OCI-M1 (cell line): ENCODE measurements around the gene MYOCD.

Experiments
- DNase-seq: peaks from one replicate; lab custom pipeline; 2025; lab: John Stamatoyannopoulos, UW

The MYOCD gene

DNA sequence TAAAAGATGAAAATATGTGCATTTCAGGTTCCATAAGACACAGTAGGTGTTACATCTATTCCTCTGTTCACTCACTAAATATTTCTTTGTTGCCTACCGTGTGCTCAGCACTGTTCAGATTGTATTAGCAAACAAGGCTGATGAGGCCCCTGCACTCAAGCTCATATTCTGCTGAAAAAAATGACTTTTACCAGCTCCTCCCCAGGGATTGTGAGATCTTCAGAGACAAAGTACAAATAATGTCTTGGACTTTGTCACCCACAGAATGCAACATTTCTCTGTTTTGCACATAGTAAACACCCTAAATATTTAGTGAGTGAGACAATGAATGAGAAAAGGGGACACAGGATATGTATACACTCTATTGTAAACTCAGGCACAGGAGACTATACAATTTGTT is 21.9 kb upstream of the MYOCD start:
- no peak for DNase-seq

DNA sequence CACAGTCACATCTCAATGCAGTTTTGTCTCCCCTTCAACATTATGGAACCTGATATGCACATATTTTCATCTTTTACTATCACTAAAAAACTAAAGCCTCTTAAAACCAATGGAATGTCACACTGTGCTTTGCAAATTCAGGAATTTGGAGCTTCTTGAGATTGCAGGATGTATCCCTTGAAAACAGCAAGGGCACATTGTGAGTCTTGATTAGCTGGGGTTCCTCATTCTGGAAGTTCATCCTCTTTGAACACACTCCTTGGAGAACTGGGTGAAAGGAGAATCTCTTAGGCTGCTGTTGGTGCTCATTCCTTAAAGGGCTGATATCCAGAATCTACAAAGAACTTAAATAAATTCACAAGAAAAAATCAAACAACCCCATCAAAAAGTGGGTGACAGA is 21.1 kb upstream of the MYOCD start:
- DNase-seq: no peak

DNA sequence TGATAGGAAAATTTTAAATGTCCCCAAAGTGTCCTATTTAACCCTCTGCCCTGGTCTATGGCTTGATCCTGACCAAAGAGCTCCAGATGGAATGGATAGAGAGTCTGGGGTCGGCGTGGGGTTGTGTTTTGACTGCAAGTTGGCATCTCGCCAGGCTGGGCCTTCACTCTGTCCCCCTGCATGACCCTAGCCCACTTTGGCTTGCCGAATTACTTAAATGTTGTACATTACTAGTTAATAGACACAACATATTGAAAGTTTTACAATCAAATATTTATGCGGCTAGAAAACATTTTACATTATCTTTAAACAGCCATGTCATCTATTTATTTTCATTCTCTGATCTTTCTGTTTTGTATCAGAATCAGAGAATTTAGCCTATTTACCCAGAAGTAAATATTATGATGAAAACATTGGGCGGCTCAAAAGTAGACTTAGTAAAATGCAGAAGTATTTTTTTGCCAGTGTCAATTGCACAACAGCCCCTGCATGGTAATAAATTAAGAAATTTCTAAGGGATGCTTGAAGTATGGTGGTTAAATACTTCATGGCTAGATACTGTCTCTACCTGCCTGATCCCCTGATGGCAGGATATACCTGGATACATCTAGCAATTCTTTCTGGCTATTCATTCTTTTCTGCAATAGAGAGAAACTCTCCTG is 18.8 kb upstream of the MYOCD start:
- DNase-seq: no peak

DNA sequence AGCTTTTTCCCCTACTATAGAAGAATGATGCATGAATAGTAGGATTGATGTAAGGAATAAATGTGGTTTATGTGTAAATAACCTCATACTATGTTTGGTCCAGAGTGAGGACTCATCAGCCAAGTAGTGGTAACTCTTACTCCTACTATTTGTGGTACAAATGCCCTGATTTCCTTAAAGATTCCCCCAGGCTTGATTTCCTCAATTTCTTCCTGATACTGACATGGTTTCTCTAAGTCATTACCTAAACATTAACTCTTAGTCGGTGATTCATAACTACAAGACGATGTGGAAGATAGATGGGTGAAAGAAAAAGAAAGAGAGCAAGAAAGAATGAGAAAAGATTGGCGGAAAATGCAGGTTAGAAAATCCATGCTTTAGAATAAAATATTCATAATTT is 17.2 kb upstream of the MYOCD start:
- DNase-seq: no peak

DNA sequence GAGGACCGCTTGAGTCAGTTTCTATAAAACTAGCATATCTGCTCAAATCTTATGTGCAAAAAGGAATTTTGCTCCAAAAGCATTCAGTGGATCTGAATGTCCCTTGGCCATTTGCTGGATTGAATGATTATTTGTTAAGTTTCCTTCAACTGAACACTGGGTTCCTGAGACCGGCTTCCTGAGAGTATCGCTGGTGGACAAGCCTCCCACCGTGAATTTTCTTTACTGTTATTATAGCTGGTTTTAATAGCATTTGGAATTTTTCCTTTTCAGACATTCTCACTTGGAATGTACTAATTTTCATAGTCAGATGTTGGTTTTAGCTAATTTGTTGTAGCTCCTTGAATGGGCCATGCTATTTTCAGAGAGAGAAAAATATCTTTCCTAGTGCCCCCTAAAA is 9.8 kb upstream of the MYOCD start:
- DNase-seq: no peak

DNA sequence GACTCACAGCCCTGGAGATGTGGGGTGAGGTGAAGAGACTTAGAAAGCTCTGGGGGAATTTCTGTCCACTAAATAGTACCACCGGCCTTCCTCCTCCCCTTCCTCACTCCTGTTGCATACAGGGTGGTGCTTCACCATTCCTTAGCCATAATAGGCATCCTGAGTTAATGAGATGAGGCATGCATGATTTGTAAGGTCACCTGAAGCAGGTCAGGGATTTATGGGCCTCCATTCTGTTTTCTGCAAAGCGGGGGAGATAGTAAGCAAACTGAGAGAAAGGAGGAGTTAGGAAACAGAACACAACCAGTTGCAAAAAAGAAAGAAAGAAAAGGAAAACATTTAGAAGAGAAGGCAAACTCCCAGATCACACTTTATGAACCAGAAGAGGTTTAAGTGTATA is 9.3 kb upstream of the MYOCD start:
- DNase-seq: no peak

DNA sequence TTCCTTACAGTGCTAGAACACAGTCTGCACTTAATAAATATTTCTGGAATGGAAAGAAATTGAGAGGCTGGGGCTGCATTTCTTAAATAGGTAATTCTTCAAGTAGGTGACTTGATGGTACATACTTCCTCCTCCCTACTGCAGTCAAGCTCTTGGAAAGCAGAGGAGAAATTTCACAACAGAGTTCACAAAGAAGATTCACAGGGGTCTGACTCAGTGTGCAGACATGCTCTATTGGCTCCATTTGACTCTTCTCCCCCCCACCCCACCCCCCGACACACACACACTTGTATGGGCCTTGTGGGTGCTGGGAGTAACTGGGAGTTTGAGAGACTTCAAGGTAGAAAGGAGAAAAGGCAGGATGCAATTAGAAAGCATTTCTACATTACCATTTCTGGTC is 6.2 kb upstream of the MYOCD start:
- no peak for DNase-seq

DNA sequence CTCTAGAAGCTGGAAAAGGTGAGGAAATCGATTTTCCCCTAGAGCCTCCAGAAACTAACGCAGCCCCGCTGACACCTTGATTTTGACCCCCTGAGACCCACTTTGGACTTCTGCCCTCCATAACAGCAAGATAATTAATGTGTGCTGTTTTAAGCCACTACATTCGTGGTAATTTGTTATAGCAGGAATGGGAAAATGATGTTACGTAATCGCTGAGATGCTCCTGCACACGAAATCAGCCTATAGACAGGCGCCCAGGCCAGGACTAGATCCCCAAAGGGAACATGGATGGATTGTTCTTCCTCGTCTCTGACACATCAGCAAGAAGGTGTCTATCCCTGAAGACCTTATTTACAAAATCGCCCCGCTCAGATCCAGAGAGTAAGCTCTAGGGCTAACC is 1.4 kb upstream of the MYOCD start:
- DNase-seq: no peak

DNA sequence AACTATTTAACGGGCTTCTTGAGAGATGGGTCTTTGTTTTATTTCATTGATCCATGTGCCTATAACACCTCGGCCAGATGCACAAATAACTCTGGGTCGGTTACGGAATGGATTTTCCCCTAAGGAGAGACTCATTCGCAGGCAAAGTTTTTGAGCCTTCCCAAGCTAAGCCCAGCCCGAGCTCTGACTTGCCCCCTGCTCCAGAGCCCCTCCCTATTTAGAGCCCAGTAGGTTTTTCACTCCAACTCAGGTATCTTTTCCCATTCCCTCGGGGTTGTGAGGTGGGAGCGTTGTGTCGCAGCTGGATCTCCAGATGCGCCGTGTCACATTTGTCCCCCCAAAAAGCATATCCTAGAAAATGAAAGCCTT is 812 bp upstream of the MYOCD start:
- DNase-seq: no peak

DNA sequence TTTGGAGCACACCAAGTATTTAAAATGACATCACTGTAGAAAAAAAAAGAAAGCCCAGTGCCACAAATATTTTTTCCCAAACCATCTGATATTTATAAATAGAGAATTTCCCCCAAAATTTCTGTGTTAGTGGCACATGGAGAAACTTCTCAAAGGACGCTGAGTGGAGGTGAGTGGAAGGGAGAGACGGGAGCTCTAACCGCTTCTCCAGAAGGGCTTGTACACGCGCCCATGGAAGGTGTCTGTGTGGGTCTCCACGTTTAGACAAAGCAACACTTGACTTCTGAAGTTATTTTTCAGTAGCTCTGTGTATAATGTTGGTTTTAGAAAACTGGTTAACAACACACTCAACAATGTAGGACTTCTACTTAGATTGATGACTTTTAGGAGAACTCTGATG is 1.0 kb downstream of the MYOCD start:
- no peak for DNase-seq

DNA sequence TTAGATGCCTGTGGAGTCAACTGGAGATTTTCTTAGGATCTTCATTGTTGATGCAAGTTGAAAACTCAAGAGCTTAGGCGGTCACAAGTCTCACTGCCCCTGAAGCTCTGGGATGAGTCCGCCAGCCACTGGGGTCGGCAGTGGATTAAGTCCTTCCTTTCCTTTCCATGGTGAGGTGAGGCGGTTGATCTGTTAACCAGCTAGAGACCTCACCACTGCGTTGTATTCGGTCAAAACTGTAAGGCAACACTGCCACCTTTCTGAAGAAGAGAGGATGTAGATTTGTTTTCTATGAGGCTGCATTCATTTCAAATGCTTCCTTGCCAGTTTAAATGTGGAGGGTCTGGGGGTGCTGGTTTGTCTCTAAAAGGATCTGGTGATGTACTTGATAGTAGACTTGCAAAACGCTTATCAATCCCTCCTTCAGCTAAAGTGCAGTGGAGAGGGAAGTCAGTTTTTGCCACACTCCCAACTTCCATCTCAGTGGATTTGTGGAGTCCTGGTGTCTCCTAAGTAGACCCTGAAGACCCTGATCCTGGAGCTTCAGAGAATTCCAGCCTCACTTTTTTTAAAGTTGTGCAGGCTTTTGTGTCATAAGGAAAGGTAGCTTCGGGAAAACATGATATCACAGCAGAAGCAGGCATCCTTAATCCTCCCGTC is 1.7 kb downstream of the MYOCD start:
- peak; percentile 13 for DNase-seq

DNA sequence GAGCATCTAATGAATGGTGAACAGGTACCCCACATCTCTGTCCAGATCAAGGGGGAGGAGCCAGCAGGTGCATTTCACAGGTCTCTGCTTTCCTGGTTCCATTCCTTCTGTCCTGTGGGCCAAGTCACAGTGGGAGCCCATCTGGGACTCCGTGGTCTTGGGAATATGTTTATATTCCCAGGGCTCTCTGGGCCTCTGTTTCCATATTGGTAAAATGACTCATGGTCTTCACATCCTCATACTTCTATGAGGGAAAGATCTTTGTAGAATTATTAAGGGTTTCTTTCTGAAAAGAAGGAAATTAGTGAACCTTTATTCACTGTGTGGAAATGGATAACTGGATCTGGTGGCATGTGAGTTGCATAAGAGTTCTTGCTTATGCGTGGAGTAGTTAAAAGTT is 6.2 kb downstream of the MYOCD start:
- DNase-seq: no peak

DNA sequence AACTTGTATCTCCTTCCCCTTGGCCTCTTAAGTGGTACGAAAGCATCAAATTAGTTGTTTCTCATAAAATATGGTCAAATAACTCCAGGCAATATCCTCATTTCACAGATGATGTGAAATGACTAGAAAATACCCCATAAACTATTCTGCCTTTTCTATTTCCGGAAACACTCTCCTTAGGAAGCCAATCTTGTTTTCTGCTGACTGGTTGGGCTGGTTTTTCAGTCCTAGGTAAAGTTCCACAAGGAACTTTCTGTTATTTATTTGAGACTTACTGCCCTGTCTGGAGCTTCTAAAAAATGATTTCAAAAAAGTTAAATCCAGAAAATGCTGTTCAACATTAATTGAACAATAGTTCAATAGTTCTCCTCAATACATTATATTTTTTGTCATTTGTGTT is 7.3 kb downstream of the MYOCD start:
- DNase-seq: no peak

DNA sequence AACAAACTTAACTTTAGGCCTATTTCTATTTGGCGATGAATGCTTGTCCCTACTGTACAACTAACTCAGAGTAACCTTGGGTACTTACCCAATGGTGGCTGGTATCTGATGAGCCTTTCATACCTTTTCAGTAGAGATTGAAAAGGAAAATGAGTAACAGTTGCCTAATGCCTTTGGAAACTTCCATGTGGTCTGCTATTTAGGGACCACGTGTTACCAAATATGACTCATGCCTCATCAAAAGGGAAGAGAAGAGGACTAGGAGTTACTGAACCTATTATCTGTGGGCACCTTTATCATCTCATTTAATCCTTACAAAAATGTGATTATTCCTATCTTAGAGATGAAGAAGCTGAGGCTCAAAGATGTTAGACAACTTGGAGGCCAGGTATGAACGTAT is 8.1 kb downstream of the MYOCD start:
- no peak for DNase-seq

DNA sequence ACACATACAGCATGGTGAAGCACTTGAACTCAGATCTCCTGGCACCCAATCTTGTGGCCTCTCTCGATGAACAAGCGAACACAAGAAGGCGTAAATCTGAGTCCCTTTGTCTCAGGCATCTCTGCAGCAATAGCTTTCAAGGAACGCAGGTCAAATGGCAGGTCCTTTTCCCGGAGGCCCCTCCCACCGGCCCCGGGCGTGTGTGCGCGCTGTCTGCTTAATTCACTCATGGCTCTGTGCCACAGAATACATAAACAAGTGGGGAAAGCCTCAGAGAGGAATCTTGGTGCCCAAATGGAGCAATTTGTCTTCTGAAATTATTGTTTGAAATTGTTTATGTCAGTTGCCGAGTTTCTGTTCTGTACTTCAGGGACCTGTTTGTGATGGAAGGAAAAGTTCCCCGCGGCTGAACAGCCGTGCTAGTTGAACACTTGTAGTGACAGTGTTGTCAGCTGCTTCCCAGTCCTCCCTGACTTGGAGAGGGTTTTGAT is 14.8 kb downstream of the MYOCD start:
- no peak for DNase-seq

DNA sequence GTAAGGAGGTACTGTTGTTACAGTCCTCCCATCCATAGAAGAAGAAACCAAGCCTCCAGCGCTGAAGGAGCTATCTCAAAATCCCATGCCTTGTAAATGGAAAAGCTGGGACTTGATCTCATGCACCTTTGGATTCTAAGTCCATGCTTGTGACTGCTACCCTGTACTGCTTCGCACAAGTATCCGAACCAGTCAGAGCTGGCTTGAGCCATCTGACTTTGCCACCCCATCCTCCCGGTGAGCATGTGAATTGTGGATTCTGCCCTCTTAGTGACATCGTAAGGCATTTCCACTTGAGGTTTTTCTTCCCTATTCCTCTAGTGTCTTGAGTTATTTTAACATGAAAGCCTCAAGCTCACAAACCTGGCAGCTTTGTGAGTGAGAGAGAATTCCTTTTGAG is 15.3 kb downstream of the MYOCD start:
- no peak for DNase-seq

DNA sequence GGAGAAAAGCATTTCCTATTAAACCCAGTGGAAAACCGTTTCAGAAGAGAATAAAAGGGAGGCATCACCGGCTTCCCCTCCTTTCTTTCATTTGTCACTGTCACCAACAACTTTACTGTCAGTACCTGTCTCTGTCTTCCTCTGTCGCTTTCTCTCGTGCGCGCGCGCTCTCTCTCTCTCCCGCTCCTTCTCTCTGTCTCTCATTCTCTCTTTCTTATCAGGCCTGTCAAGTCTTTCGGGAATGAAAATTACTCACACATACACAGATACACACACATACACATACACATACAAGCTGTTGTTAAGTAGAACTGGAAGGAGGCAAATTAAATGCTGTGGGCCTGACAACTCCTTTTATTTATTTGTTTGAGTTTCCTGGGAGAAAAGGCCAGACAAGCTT is 17.6 kb downstream of the MYOCD start:
- no peak for DNase-seq

DNA sequence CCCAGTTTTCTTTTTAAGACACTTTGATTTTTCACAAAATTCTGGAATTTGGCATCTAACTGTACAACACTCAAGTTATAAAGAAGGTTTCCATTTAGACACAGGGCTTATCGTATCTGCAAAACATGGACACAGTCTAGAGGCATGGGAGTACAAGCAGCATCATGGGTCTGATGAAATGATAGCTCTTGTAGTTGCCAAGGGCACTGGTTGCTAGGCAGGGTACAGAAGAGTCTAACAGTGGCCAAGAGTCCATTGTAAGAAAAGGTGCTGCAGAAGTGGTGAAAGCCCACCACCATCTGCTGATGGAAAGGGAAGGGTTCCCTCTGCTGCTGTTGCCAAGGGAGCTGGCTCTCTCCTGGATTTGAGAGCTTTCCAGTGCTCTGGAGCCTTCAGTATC is 20.8 kb downstream of the MYOCD start:
- no peak for DNase-seq

DNA sequence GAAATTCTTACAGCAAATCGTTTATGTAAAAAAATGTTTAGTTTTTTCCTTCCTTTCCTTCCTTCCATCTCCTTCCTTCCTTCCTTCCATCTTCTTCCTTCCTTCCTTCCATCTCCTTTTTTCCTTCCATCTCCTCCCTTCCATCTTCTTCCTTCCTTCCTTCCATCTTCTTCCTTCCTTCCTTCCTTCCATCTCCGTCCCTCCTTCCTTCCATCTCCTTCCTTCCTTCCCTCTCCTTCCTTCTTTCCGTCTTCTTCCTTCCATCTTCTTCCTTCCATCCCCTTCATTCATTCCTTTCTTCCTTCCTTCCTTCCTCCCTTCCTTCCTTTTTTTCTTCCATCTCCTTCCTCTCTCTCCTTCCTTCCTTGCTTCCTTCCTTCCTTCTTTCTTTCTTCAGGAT is 22.7 kb downstream of the MYOCD start:
- no peak for DNase-seq

DNA sequence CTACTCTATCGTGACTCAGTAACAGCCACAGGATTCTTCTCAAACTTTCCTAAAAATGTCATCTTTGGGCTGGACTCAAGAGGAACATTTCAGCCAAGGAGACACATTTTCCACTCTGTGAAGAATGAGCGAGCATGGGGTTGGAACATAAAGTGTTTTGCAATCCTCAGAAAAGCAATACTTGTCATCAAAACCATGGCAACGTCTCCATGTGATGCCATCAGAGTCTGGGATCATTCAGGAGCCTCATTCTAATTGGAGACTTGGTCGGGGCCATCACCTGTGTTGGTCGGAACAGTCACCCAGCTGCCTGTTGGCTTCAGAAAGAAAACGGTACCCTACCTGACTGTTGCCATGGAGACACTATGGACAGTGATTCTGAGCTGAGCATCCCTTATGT is 25.5 kb downstream of the MYOCD start:
- no peak for DNase-seq

DNA sequence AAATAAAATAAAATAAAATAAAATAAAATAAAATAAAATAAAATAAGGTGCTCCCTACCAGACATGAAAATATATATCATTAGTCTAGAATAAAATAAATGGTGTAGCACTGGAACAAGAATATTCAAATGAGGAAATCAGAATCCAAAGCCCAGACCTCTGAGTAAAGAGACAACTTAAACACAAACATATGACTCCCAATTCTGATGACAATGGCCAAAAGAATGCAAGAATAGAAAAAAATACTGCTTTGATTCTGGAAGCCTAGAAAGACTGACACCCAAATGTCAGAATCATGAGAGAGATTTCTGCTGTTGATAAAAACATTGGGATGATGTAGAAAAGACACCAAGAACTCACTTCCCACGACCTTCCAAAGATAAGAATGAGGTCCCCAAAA is 27.9 kb downstream of the MYOCD start:
- DNase-seq: no peak

DNA sequence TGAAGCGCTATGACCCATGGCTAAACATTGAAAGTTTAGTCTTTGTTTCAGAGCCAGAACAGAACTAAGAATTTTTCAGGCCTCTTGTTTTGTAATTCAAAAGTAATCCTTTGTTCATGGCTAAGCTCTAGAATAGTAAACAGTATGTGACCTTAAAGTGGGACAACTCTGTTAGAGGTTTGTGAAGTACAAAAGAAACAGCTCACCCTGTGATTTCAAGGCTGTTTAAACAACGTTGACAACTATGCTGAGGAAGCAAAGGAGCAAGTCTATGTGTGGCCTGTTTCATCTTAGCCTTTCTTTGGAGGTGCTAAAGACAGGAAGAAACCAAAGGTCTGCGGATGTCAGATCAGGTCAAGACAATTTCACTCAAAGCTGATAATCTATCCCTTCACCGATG is 40.4 kb downstream of the MYOCD start:
- DNase-seq: no peak

DNA sequence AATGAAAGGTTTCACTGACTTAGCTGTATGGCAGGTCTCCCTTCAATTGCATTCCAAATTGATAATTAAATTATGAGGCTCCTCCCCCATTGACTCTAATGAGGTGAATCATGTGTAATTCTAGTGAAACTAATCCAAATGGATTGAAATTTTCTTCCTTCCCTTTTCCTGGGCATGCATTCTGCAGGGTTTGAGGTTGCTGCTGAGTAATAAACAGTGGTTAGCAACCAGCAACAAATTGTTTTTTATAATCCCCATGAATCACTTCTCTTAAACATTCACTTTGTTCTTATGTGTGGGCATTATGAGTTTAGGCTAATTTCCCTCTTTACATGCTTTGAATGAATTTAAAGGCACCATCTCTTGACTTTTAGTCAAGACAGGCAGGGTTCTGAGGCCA is 43.4 kb downstream of the MYOCD start:
- DNase-seq: no peak

DNA sequence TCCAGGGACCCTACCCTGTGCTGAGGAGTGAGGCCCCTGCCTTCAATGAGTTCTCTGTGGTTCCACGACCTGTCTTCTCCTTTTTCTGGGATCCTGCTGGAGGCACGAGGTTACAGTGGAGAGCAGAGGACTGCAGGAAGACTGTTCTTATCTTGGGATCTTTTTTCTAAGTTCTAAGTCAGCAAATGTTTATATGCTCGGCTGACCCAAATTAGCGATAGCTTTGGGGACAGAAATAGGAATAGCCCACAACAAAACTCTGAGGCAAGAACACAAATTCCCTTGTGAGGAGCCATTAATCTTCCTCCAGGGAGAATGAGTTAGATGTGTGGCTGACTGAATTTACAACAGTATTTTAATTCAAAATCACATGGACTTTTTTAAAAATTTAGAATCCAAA is 46.7 kb downstream of the MYOCD start:
- no peak for DNase-seq
